GM10266 (cell line): ENCODE data around the gene GGA3.

Experiments
- DNase-seq: peaks from one replicate; pipeline ENCODE4 v3.0.0; 2012; ENCODE audit errors: extremely low spot score
- CTCF ChIP-seq: IDR thresholded peaks from 2 replicates; pipeline ENCODE4 v1.5.1; 2012; ENCODE audit warnings: mild to moderate bottlenecking, low read depth; ENCODE audit not compliant: control insufficient read depth, insufficient read depth; ENCODE audit errors: missing control alignments

Gene GGA3

GRCh38 chr17:75241502-75241901, 19.9 kb downstream of the GGA3 start:
- no peak for DNase-seq
- TF ChIP-seq CTCF: no peak

DNA sequence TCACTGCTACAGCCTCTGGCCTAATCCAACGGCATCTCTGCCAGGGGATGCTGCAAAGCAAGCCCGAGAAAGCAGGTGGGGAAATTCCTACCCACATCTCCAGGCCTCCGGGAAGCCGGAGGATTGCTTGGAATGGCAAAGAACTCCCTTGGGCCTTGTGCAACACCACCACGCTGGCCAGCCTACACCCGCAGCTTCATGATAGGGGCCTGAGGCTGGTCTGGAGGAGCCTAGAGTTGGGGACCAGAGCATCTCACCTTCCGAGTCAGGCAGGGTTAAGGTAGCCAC, 20.3 kb downstream of the GGA3 start:
- no peak for TF ChIP-seq CTCF
- no peak for DNase-seq

DNA sequence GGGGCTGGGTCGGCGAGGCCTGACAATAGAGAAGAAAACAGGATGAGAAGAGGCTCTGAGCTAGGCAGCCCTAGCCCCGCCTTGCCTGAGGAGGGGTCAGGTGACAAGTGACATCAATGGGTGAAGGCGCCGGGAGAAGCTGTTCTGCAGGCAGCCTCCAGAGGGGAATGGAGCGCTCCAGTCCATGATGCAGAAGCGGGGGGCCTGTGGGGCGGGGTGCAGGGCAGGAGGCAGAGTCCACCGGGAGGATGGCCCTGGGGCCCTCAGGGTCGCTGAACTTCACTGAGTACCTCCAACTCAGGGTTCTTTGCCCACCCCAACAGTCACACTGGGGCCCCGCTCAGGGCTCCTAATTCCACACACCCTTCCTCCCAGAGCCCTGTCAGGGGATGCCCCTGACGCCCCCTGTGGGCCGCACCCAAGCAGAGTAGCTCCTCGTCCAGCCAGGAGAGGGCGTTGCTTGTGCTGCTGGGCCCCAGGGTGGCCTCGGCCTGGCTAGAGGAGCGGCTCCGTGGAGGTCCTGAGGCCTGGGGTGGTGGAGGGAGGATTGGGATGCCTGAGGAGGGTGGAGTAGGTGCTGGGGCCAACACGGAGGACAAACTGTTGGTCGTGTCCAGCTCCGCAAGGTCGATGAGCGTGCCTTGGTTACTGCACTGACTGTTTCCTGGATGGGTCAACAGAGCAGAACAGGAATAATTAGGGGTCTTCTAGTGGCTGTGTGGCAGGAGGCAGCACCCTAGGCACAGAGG, 20.8 kb downstream of the GGA3 start:
- peak; percentile 68 for TF ChIP-seq CTCF
- DNase-seq: no peak

DNA sequence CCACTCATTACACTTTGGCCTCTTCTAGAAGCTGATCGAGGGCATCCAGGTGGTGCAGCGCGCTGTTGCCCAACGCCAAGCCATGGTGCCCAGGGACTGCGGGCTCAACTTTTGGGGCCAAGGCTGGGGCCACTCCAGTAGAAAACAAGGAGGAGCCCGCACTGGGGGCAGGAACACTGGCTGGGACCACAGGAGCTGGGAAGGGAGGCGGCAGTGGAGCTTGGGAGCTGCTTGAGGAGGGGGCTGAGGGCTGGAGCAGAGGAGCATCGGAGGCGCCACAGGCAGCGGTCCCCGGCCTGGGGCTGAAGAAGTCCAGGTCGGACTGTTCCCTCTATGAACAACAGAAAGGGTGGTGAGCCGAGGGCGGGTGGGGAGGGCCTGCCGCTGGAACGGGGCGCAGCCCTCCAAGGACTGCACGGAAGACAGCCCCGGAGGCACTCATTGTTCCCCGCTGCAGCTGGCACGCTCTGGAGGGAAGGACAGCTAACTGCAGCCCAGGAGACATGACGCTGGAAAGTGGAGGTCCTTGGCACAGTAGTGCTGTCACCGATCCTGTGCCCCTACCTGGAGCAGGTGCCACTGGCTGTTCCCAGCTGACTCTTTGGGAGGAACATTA, 21.5 kb downstream of the GGA3 start:
- DNase-seq: no peak
- TF ChIP-seq CTCF: no peak

DNA sequence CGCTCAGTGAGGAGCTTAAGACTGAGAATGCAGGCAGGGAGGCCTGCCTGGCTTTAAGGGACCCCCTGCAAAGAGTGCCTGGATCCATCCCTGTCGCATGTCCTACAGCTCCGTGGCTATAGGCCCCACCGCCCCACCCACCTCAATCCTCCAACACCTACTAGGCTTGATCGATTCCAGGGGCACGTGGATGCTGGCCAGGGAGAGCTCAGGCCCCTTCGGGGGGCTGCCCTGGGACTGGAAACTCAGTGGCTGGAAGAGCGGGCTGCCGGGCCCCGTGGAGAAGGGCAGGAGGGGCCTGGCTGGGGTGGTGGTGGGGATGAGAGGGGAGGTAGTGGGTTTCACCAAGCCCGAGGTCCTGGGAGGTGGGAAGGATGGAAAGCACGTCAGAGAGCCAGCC, 22.2 kb downstream of the GGA3 start:
- no peak for DNase-seq
- TF ChIP-seq CTCF: no peak

DNA sequence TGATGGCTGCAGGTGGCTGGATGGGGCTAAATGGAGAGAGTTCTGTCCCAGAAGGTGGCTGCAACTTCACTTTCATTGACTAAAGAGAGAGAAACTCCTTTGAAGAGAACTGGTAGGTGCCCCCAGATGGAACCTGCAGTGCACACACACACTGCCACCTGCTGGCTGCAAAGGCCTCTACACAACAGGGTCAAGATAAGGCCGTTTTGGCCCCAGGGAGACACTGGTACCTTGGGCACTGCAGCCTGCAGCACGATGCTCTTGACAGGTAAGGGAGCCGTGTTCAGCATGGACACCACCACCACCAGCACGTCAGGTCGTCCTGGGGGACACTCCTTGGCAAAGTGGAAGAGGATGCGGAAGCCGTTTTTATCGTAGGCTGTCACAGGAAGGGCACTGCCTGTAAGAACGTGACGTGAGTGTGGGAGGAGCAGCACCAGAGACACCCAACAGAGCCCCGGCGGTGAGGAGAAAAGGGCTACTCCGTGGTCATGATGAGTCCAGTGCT, 22.7 kb downstream of the GGA3 start:
- TF ChIP-seq CTCF: peak; percentile 84
- DNase-seq: peak; percentile 76

DNA sequence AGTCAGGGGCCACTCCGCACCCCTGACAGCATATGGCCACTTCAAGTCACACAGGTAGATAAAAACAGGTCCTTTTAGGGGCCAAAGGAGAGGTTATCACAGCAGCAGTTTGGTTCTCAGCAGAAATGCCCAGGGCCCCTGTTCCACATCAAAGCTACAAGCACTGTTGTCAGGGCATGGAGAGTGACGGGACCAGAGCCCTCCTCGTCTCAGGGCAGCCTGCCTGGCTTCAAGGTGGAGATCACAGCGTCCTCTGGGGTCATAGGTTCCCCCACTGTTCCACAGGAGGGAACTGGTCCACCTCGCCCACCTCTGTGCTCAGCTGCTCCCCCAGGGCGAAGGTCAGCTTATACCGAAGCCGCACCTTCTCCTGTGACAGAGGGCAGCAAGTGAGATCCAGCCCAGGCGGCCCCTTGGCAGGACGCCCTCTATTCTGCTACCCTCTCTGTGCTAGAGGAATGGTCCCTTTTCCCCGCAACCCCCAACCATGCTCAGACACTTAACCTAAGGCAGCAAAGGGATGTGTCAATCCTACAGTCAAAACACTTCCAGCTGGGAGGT, 23.3 kb downstream of the GGA3 start:
- no peak for TF ChIP-seq CTCF
- no peak for DNase-seq
